Measurements from ENCODE around the gene AUP1.

AUP1 gene

DNA sequence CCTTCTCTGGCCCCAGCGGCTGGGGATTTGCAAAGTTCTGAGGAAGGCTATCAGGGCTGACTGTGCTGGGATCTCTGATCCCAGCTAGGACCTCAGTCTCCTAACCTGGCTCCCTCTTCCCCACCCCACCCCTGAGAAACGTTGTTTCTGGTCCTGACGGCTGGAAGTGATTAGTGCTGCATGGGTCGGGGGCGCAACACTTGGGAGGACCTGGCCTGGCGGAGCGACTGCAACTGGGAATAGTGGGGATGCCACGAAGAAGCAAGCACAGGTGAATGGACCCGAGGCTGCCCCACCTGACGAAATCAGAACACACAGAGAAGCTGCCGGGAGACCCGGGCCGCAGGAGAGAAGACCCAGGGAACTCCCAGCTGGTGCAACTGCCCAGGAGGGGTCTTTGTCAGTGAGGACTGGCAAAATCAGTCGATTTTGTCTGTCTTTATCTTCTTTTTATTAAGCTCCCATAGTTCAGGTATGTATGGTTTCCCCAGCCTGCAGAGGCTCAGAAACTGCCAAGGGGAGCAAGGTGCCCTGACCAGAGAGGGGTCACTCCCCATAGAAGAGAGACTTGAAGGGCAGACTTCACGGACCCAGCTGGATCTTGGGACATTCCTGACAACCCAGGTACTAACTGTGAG is 29.4 kb downstream of the AUP1 start:
- in situ Hi-C loops (cut with HindIII; ENCODE audit: low sequenced_read_pairs): no loop called here
- no peak overlapping the region for H3K4me3 ChIP-seq (ENCODE audit: low read depth, low read length)
- no peak for DNase-seq (ENCODE audit: low read depth, low spot score)
- TF ChIP-seq, protein P1, sequence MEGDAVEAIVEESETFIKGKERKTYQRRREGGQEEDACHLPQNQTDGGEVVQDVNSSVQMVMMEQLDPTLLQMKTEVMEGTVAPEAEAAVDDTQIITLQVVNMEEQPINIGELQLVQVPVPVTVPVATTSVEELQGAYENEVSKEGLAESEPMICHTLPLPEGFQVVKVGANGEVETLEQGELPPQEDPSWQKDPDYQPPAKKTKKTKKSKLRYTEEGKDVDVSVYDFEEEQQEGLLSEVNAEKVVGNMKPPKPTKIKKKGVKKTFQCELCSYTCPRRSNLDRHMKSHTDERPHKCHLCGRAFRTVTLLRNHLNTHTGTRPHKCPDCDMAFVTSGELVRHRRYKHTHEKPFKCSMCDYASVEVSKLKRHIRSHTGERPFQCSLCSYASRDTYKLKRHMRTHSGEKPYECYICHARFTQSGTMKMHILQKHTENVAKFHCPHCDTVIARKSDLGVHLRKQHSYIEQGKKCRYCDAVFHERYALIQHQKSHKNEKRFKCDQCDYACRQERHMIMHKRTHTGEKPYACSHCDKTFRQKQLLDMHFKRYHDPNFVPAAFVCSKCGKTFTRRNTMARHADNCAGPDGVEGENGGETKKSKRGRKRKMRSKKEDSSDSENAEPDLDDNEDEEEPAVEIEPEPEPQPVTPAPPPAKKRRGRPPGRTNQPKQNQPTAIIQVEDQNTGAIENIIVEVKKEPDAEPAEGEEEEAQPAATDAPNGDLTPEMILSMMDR (IDR thresholded peaks at IDR 0.05; ENCODE audit: low read depth, low read length): no peak

DNA sequence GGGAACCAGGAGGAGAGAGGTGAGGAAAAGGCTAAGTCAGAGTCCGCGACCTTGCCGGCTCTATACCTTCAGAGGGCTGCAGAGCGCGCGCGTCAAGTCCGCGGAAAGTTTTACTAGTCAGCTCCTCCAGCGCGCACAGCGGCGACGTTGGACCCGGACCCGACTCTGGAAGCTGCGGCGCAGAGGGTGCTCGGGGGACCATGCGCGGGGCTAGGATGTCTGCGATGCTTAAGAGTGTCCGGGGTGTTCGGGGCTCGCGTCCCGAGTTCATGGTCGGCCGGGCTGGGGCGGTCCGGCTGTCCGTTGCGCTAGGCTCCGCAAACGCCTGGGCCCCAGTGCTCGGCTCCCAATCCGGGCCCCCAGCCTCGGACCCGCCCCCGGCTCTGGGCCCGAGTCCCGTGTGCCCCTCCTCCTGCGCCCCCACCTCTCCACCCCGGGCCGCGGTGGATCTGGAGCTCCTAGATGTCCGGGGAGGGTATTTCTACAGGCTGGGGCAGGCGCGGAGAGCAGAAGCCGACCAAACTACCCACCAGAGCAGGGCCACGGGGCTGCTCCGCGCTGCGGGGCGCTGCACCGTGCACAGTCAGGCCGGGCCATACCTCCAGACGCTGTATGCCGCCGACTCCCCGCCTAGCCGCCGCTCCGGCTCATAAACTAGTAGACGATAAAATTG is 30.1 kb downstream of the AUP1 start, which contains the start of gene LBX2:
Gene LBX2, minus strand, starts transcription at position 337 of the 673 bp plus-strand sequence. Its CDS starts 66 bp downstream, at position 271.
- TF ChIP-seq, protein P1 (IDR thresholded peaks at IDR 0.05; ENCODE audit: low read depth, low read length): no peak
- DNase-seq (ENCODE audit: low read depth, low spot score): peak; percentile 15
- peak within 1 kb of the TSS; percentile 17 for H3K4me3 ChIP-seq (ENCODE audit: low read depth, low read length)
- in situ Hi-C loops (cut with HindIII; ENCODE audit: low sequenced_read_pairs): no loop called here

DNA sequence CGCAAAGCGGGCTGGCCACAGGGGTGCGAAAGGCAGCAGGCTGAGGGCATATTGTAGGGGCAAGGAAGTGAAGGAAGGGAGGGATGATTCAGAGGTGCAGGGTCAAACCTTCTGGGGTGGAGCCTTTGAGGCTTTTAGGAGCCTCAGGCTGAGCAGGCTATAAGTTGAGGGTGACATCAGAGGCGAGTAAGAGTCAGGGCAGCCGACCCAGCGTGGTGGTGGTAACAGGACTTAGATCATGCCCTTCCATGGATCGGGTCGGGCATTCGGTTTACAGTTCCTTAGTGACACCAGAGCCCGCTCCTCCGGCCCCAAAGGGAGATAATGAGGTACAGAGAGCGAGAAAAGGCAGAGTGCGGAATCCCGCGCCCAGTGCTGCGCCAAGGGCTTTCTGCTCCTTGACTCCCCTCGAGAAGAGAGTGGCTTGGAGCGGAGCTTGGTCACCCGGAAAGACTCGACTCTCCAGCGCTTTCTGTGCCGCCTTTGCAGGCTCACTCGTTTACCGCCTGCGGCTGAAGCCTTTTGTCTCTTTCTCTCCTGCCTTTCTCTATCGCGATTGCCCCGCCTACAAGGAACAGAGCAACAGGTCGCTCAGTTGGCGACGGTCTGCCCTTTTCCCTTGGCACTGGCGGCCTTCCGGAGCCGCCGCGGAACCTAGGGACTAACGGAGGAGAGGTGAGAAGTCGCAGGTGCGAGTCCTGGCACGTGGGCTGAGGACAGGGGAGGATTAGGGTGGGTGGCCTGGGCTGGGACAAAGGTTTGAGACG is 30.8 kb downstream of the AUP1 start:
- TF ChIP-seq, protein P1 (IDR thresholded peaks at IDR 0.05; ENCODE audit: low read depth, low read length): no peak
- peak overlapping the region; percentile 17 for H3K4me3 ChIP-seq (ENCODE audit: low read depth, low read length)
- in situ Hi-C loops (cut with HindIII; ENCODE audit: low sequenced_read_pairs): no loop called here
- peak; percentile 22 for DNase-seq (ENCODE audit: low read depth, low spot score)

DNA sequence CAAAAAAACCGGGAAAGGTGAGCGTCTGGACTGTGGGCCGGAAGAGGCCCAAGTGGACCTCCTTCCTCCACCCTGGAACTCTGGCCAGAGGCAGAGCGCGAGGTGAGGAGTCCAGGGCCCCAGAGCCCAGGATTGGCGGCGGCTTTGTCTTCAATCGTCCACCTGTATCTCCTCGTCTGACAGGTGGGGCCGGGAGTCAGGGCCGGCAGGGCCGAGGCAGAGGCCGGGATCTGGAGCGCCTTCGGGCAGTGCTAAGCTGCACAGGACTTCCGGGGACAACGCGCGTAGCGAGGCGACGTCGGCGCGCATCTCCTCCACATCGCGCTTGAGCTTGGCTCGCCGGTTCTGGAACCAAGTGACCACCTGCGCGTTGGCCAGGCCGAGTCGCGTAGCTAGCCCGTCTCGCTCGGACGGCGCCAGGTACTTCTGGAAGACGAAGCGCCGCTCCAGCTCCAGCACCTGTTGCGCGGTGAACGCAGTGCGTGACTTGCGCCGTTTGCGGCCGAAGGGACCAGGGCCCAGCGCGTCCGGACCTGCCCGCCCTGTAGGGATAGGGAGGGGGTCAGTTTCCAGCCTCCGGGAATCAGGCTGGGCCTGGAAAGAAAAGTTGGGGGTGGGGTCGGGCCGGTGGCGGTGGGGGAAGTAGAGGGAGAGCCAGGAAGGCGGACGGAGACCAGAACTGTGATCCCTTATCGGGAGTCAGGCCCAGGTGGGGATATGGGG is 31.6 kb downstream of the AUP1 start:
- TF ChIP-seq, protein P1 (IDR thresholded peaks at IDR 0.05; ENCODE audit: low read depth, low read length): no peak
- no peak for DNase-seq (ENCODE audit: low read depth, low spot score)
- peak overlapping the region; percentile 3 for H3K4me3 ChIP-seq (ENCODE audit: low read depth, low read length)
- in situ Hi-C loops (cut with HindIII; ENCODE audit: low sequenced_read_pairs): no loop called here

DNA sequence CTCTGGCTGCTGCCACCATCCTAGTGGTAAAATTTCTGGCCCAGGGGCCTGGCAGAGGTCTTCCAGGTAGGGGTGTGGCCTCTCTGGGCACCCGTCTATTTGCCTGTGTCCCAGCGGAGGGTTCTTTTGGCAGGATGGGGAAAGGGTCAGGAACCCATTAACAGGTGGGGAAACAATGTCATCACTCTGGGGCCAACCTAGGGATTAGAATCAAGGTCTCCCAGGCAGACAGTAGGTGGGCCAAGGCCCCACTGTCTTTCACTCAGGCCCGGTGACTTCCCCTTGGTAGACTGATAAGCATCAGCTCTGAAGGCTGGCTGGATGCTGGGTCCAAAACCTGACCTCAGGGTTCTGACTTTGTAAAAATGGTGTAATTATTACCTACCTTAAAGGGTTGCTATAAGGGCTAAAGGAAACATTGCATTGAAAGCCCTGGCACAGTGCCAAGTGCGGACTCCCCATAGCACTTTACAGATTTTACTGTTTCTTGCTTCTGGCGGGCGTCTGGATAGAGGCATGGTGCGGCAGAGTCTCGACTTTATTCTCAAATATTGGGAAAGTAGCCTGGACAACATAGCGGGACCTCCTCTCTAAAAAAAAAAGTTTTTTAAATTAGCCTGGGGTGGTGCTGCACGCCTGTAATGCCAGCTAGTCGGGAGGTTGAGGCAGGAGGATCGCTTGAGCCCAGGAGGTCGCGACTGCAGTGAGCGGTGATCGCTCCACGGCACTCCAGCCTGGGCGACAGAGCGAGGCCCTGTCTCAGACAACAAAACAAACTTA is 32.3 kb downstream of the AUP1 start:
- TF ChIP-seq, protein P1 (IDR thresholded peaks at IDR 0.05; ENCODE audit: low read depth, low read length): no peak
- in situ Hi-C loops (cut with HindIII; ENCODE audit: low sequenced_read_pairs): no loop called here
- DNase-seq (ENCODE audit: low read depth, low spot score): no peak
- no peak overlapping the region for H3K4me3 ChIP-seq (ENCODE audit: low read depth, low read length)
